Liver (tissue), 3 donors: ENCODE measurements around the gene SWAP70.

ENCODE experiments used
- HNF4G ChIP-seq: IDR thresholded peaks from 2 replicates; pipeline ENCODE4 v1.6.1; 2016; ENCODE audit warnings: antibody characterized with exemption
- TAF1 ChIP-seq: conservative IDR thresholded peaks from 2 replicates; pipeline ENCODE4 v1.6.1; 2016; ENCODE audit warnings: antibody characterized with exemption, mild to moderate bottlenecking
- YY1 ChIP-seq: IDR thresholded peaks from 2 replicates; pipeline ENCODE4 v1.6.1; 2016; ENCODE audit warnings: antibody characterized with exemption, mild to moderate bottlenecking
- TF ChIP-seq, protein P1 (sequence below): fragments of 150-350 bp; IDR thresholded peaks from 2 replicates; pipeline ENCODE4 v1.5.1; 2017; ENCODE audit warnings: improper control_type of control experiment, low read depth, low read length; ENCODE audit not compliant: missing input control
- TF ChIP-seq, protein P2 (sequence below): IDR thresholded peaks from 2 replicates; pipeline ENCODE4 v1.6.1; 2016; ENCODE audit warnings: antibody characterized with exemption
- donor health status: healthy.
- donor health status: healthy.

GRCh38 chr11:9738707-9739106 lies 74.8 kb downstream of the SWAP70 start:
- TF ChIP-seq, protein P1, sequence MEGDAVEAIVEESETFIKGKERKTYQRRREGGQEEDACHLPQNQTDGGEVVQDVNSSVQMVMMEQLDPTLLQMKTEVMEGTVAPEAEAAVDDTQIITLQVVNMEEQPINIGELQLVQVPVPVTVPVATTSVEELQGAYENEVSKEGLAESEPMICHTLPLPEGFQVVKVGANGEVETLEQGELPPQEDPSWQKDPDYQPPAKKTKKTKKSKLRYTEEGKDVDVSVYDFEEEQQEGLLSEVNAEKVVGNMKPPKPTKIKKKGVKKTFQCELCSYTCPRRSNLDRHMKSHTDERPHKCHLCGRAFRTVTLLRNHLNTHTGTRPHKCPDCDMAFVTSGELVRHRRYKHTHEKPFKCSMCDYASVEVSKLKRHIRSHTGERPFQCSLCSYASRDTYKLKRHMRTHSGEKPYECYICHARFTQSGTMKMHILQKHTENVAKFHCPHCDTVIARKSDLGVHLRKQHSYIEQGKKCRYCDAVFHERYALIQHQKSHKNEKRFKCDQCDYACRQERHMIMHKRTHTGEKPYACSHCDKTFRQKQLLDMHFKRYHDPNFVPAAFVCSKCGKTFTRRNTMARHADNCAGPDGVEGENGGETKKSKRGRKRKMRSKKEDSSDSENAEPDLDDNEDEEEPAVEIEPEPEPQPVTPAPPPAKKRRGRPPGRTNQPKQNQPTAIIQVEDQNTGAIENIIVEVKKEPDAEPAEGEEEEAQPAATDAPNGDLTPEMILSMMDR = no peak
- TF ChIP-seq YY1 (no peak), HNF4G (no peak), TAF1 (no peak)
- TF ChIP-seq, protein P2, sequence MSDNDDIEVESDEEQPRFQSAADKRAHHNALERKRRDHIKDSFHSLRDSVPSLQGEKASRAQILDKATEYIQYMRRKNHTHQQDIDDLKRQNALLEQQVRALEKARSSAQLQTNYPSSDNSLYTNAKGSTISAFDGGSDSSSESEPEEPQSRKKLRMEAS = no peak
